ENCODE results near the gene FTSJ3.
"Not testable (repeated sequence)": the region's sequence is repeated elsewhere in the genome, so short reads cannot be mapped to it uniquely, and the experiment has no call there.

FTSJ3 gene, protein sequence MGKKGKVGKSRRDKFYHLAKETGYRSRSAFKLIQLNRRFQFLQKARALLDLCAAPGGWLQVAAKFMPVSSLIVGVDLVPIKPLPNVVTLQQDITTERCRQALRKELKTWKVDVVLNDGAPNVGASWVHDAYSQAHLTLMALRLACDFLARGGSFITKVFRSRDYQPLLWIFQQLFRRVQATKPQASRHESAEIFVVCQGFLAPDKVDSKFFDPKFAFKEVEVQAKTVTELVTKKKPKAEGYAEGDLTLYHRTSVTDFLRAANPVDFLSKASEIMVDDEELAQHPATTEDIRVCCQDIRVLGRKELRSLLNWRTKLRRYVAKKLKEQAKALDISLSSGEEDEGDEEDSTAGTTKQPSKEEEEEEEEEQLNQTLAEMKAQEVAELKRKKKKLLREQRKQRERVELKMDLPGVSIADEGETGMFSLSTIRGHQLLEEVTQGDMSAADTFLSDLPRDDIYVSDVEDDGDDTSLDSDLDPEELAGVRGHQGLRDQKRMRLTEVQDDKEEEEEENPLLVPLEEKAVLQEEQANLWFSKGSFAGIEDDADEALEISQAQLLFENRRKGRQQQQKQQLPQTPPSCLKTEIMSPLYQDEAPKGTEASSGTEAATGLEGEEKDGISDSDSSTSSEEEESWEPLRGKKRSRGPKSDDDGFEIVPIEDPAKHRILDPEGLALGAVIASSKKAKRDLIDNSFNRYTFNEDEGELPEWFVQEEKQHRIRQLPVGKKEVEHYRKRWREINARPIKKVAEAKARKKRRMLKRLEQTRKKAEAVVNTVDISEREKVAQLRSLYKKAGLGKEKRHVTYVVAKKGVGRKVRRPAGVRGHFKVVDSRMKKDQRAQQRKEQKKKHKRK

DNA sequence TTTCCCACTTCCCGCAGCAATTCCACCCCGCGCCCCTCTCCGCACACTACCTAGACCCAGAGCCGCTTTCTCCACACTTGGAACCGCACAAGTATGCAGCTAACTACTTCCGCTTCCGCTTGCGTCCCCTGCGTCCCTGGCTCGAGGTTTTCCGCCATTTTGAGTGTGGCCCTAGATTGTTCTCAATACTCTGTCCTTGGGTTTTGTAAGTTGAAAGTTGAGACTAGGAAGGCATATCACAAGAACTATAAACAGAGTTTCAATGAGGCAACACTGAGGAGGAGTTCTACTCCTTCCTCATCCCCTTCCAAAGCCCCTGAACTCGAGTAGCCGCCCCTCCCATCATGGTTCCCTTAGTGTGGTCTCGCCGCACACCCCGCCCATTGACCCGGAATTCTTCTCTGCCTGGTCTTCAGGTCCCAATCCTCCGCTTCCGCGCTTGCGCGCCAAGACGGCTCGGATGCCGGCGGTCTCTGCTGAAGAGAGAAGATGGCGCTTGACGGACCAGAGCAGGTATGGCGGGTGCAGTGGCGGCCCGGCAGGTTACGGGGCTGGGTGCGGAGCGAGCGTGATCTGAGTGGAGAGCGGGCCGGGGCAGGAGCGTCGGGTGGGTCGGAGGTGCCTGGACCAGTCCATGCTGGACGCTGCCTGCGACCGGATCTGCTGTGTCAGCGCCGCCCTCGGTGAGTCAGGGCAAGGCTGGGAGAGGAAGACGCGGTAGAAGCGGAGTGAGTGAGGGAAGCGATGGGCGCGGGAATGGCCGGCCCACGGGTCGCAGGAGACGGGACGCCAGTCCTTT is at the start of gene FTSJ3, which contains the start of gene PSMC5:
FTSJ3 (minus strand) TSS at position 662 of the 799 bp plus-strand sequence. CDS start 761 bp downstream, outside the sequence.
PSMC5 (plus strand) TSS at position 430 of the 799 bp plus-strand sequence; CDS start at position 490, 60 bp downstream.
- peak; percentile 89 to 95 for DNase-seq (ENCODE audit: low read depth in 2 of 2)

DNA sequence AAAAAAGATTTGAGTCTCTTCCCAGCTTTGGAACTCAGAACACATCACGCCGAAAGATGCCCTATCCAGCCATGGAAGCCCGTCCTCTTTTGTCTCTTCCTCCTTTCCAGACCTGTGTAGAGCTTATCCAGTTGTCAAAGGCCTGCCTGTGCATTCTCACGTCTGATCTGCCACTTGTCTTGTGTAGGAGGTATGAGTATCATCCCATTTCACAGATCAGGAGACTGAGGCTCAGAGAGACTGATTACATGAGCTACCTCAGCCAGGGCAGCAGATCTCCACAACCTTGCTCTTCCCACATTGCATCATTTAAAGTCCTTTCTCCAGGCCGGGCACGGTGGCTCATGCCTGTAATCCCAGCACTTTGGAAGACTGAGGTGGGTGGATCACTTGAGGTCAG is 47.2 kb upstream of the FTSJ3 start:
- not testable (repeated sequence) for DNase-seq (ENCODE audit: low read depth in 2 of 2)

DNA sequence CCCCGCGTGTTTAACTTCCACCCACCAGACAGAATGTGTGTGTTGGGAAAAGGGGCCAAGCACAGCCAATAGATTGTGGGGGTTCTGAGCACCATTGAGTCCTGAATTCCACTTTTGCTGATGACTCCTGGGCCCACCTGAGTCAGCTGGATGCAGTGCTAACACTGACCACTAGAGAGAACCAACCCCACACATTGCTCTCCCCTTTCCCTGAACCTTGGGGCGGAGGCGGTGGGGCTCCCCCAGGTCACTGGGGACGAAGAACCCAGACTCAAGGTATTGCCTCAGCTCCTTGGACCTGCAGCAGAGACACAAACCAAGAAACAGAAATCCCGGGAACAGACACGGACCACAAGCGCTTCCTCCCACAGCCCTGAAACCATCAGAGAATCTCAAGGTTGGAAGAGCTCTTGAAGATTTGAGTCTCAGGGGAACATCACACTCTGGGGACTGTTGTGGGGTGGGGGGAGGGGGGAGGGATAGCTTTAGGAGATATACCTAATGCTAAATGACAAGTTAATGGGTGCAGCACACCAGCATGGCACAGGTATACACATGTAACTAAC is 46.7 kb upstream of the FTSJ3 start:
- not testable (repeated sequence) for DNase-seq (ENCODE audit: low read depth in 2 of 2)

DNA sequence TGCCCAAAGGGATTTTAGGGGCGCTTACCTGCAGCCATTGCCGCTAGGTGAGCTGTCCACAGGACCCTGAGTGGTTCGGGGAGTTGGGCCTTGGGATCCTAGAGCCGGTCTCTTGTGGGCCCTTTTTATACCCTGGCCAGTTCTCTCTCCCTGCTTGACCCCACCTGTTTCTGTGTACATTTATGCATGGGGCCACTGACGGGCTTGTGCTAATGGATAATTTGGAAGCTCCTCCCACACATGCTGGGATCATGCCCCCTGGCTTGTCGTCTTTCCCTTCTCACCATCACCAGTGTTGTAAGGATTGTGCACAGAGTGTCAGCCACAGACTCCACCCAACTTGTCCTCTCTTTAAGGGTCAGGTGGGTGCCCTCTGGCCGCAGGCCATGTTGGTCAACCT is 46.1 kb upstream of the FTSJ3 start, which contains the start of gene CSH2:
CSH2 (minus strand) TSS at position 101 of the 400 bp plus-strand sequence; CDS start at position 38, 63 bp downstream.
- not testable (repeated sequence) for DNase-seq (ENCODE audit: low read depth in 2 of 2)

DNA sequence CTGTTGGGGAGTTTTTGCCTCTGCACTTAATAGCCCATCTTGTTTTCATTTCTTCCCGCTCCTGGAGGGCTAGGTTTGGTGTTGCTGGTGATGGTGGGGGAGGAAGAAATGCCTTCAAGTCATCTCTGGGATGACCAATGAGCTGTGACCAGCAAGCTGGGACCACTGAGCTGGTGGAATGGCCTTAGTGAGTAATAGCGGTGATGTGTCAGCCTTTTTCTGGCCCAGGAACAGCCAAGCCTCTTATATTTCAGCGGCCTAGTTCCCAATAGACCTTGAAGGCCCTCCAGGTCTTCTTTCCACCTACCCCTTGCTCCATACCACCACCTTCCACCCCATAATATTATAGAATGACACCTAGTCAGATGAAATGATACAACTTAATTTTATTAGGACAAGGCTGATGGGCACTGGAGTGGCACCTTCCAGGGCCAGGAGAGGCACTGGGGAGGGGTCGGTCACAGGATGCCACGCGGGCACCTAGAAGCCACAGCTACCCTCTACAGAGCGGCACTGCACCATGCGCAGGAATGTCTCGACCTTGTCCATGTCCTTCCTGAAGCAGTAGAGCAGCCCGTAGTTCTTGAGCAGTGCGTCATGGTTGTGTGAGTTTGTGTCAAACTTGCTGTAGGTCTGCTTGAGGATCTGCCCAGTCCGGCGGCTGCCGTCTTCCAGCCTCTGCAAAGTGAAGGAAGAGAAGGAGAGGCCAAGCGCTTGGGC is 44.3 kb upstream of the FTSJ3 start:
- not testable (repeated sequence) for DNase-seq (ENCODE audit: low read depth in 2 of 2)

DNA sequence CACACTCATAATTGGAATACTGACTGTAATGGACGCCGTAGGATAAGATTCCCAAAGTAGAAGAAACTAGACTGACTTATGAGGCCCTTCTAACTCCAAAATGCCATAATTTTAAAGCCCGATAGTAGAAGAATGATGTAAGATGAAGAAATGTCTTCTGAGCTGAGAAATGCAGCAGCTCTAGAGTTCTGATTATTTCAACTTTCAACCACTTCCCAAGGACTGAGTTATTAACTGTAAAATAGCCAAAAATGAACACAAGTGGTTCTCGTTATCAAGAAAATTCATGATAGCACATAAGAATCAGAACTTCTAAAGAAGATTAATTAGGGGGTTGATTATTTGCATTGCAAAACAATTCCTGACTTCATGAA is 42.8 kb upstream of the FTSJ3 start:
- not testable (repeated sequence) for DNase-seq (ENCODE audit: low read depth in 2 of 2)

DNA sequence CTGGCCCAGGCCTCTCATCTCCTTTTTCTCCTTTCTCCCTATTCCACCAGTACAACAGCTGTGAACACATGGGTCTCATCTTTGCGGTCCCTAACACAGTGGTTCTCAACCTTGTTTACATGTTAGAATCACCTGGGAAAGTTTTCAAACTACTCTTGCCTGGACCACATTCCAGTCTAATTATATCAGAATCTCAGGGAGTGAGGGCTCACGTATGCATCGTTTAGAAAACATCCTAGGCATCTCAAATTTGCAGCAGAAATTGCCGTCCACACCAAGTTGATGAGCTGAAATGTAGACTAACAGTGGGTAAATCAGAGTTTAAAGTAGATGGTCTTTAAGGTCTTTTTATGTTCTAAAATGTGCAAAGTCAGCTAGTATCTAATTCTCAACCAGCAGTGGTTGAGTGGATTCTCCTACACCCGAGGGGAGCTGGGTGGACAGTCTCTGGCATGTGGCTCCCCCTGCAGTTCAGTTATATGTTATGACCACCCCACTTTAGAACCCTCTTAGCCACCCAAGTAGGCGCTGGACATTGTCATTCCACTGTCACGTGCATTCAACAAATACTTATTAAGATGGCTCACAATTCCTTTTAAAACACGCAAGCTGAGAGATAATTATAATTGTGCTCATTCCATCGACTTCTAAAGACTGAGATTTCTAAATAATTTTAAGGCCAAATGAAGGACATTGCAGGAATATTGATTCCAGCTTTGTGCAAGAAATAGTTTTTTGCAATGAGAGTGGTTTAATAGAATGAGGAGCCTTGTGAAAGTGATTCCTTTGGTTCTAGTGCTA is 42.2 kb upstream of the FTSJ3 start:
- not testable (repeated sequence) for DNase-seq (ENCODE audit: low read depth in 2 of 2)

DNA sequence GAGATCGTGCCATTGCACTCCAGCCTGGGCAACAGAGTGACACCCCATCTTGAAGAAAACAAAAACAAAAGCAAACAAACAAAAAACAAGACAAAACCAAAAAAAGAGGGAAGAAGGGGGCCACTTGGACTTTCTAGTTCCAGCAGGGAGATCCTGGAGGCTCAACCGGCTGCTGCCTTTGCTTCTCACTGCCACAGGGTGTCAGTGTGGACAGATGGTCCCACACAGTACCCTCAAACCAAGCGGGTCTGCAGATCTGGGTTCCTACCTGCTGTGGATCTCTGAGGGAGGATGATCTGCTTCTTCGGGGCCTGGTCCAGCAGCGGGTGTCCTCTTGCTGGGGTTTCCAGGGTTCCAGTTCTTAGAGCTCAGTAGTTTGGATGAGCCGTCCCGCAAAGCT is 39.2 kb upstream of the FTSJ3 start:
- not testable (repeated sequence) for DNase-seq (ENCODE audit: low read depth in 2 of 2)

DNA sequence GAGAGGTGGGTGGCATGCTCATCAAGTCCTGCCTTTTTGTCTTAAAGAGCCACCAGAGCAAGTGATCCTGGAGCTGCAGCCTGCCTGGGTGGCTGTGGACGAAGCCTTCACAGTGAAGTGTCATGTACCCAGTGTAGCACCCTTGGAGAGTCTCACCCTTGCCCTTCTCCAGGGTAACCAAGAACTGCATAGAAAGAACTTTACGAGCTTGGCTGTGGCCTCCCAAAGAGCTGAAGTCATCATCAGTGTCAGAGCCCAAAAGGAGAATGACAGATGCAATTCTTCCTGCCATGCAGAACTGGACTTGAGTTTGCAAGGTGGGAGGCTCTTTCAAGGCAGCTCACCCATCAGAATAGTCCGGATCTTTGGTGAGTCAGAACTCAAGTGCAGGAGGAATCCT is 31.8 kb upstream of the FTSJ3 start:
- DNase-seq (ENCODE audit: low read depth in 2 of 2) = no peak

DNA sequence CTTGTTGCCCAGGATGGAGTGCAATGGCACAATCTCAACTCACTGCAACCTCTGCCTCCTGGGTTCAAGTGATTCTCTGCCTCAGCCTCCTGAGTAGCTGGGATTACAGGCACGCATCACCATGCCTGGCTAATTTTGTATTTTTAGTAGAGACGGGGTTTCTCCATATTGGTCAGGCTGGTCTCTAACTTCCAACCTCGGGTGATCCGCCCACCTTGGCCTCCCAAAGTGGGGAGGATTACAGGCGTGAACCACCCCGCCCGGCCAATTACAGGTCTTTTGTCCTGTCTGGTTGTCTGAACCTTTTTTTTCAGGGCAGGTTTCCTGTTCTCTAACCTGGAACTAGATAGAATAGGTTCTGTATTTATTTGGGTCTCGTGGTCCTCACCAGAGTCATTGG is 29.0 kb upstream of the FTSJ3 start:
- DNase-seq (ENCODE audit: low read depth in 2 of 2) = not testable (repeated sequence)

DNA sequence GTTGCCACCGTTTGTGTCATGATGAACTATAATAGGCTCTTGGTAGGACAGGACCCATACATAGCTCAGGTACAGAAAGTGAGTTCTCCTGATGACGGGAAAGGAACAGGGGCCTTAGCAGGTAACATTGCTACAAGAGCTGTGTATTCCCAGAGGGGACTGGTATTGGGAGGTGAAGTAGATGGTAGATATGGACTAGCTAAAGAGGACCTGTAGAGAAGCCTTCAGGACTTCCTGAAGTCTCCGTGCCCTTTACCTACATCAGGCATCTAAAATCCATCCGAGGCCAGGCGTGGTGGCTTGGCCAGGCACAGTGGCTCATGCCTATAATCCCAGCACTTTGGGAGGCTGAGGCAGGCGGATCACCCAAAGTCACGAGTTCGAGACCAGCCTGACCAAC is 27.7 kb upstream of the FTSJ3 start:
- DNase-seq (ENCODE audit: low read depth in 2 of 2) = no peak

DNA sequence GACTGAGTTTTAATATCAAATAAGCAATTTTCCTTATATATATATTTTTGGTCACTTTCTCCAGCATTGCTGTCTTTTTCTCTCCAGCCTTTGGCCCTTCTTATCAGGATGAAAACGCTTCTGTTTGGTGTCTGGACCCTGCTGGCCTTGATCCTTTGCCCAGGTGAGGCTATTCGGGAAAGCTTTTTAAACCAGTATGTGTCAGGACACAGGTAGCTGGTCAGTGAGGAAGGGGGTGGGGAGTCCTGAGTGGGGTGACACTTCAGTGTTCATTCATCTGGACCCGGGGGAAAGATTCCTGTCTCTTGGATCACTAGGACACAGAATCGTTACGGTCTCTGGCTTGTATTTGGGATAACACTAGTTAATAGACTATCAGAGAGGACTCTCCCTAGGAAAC is 27.2 kb upstream of the FTSJ3 start:
- DNase-seq (ENCODE audit: low read depth in 2 of 2) = no peak

DNA sequence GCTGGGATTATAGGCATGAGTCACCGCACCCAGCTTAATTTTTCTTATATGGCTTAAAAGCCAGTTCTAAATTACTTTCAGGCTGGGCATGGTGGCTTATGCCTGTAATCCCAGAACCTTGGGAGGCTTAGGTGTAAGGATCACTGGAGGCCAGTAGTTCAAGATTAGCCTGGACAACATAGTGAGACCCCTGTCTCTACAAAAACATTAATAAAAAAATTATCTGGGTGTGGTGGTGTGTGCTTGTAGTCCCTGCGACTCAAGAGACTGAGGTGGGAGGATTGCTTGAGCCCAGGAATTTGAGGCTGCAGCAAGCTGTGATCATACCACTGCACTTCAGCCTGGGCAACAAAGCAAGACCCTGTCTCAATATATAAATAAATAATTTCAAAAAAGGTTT is 25.8 kb upstream of the FTSJ3 start:
- DNase-seq (ENCODE audit: low read depth in 2 of 2) = no peak

DNA sequence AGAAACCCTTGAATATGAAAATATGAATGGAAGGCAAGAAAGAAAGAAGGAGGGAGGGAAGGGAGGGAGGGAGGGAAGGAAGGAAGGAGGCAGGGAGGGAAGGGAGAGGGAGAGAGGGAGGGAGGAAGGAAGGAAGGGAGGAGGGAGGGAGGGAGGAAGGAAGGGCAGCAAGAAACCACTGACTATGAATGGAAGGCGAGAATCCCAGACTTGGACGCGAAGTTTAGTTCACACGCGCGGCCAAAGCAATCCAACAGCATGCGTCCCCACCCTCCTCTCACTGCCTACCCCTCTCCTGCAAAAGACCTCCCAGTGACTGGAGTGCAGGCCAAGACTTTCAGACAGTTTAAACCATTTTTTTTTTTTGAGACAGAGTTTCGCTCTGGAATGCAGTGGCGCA is 22.9 kb upstream of the FTSJ3 start:
- no peak for DNase-seq (ENCODE audit: low read depth in 2 of 2)

DNA sequence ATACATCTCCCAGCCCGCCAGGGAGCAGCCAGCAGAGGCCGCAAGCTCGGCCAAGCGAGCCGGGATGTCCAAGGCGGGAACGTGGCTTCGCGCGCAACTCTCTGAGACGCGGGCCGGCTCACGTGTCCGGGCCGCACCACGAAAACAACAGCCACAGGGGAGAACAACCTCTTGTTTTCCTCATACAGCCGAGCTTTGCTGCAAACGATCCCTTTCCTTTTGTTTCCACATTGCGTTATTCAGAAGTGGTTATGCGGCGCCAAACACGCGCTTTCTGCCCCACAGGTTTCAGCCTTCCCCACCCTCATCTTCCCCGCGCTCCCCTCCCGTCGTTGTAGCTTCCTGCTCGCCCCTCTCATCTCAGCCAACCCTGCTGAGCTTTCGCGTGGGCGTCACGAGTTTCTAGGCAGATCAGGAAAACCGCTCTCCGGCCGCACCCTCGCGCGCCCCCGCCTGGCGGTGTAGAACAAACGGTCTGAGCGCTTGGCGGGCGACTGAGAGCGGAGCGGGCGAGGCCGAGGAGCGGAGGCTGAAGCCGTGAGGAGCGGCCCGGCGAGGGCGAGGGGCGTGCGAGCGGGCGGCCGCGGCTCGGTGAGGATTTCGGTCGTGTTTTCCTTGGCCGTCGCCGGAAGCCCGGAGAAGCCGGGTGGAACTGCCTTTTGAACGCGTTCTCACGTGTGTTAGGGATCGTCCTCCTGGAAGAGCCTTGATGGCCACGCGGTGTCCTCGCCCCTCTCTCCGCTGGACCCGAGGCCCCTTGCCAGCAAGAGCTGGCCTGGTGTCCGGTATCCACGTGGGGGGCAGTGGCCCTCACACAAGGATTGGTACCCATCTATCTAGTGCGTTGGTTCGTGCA is 21.6 kb upstream of the FTSJ3 start:
- peak; percentile 98 for DNase-seq (ENCODE audit: low read depth in 2 of 2)

DNA sequence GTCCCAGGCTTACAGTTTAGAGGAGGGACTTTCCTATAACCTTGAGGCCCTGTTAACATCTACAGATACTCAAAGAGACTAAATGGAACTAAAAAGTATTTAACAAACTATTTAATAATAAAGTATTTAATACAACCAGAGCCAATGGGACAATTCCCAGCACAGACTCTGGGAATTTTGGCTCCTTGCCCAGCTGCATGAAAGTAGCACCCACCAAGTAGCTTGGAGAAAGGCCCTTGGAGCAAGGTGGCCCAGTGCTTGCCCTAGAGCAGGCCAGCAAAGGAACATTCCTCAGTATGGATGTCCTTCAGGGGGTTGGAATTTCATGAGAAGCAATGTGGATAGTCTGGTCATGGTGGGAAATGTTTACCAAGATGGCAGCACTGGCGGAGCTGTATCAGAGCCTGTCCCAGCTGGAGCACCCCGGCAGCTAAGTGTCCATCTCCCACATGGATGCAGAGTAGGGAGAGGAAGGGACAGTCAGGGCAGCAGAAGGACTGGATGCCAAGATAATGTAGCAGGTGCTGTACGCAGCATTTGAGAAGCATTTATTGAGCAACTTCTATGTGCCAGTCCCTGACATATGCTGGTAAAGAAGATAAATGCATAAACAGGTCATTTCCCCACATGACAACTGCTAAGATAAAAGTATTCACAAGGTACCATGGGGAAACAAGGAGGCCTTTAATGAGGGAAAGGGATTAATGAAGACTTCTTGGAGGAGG is 20.2 kb upstream of the FTSJ3 start:
- DNase-seq (ENCODE audit: low read depth in 2 of 2) = no peak

DNA sequence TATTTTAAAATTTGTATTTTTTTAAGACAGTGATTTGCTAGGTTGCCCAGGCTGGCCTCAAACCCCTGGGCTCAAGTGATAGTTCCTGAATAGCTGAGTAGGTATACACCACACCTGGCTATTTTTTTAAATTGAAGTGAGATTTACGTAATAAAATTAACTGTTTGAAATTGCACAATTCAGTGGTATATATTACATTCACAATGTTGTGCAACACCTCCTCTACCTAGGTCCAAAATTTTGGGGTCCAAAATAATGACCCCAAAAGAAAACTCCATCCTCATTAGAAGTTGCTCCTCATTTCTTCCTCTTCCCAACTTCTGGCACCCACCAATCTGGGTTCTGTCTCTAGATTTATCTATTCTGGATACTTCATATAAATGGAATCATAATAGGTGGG is 18.0 kb upstream of the FTSJ3 start:
- DNase-seq (ENCODE audit: low read depth in 2 of 2) = no peak
